ENCODE results near the gene CHRNA1. TPM values are rescaled to one million over a fixed set of nuclear protein-coding genes. Genes with fewer than 3 reads are reported as not detected.

Gene CHRNA1
- total RNA-seq, 1 experiment from 2014 or later, result not detected

GRCh38 chr2:174797781-174798276, 33.6 kb upstream of the CHRNA1 start:
- peaks cover 16% of the 10 kb centered on the region; the same call in 1 of the 2 replicates for H3K4me1 ChIP-seq (ENCODE audit: insufficient read depth, low read length)
- H3K79me1 ChIP-seq (ENCODE audit: insufficient read depth, low read depth, low read length, poor library complexity, severe bottlenecking), result no peaks in the 10 kb centered on the region
- H3K79me2 ChIP-seq (ENCODE audit: insufficient read depth, low read length), result no peaks in the 10 kb centered on the region
- no peak overlapping the region for H2AFZ ChIP-seq (ENCODE audit: low read length)
- H3K27ac ChIP-seq (ENCODE audit: insufficient read length, low read depth, low read length), result no peak overlapping the region
- no peaks in the 10 kb centered on the region for H3K27me3 Mint-ChIP-seq (ENCODE audit: low read depth)
- H3K23me2 ChIP-seq (ENCODE audit: insufficient read length, low read depth, low read length, poor library complexity, severe bottlenecking), result no peaks in the 10 kb centered on the region
- DNase-seq, result no peak
- TF ChIP-seq CTCF (conservative IDR thresholded peaks at IDR 0.05), result no peak
- no peak overlapping the region for H3K23ac ChIP-seq (ENCODE audit: insufficient read length, low read depth, low read length)
- no peak overlapping the region for H3K14ac ChIP-seq (ENCODE audit: insufficient read depth, low read length)
- no peaks in the 10 kb centered on the region for H3K27me3 ChIP-seq (ENCODE audit: insufficient read depth, low read length)
- H3K18ac ChIP-seq (ENCODE audit: insufficient read length, low read depth, low read length), result no peak overlapping the region
- H4K8ac ChIP-seq (replicated peaks; ENCODE audit: insufficient read length, low read depth, low read length), result no peak overlapping the region
- no peak overlapping the region for H4K91ac ChIP-seq (ENCODE audit: insufficient read length, low read depth, low read length)
- no peak overlapping the region for H2BK12ac ChIP-seq (ENCODE audit: insufficient read length, low read depth, low read length)
- no peak overlapping the region for H2BK5ac ChIP-seq (ENCODE audit: insufficient read length, low read length)
- H3K9me3 ChIP-seq (ENCODE audit: control insufficient read depth, low read depth, low read length), result no peaks in the 10 kb centered on the region
- H2AK5ac ChIP-seq (ENCODE audit: insufficient read length, low read length), result no peak overlapping the region
- no peak overlapping the region for H4K5ac ChIP-seq (ENCODE audit: insufficient read length, low read depth, low read length)
- H3K9me3 Mint-ChIP-seq, result no peaks in the 10 kb centered on the region
- WGBS (ENCODE audit: extremely low coverage, insufficient read length, low lambda C conversion rate), result no CpG with 5 or more reads among the region's 1 CpG
- no peak overlapping the region for H3K56ac ChIP-seq (ENCODE audit: insufficient read length, low read depth, low read length)
- no peak overlapping the region for H2BK20ac ChIP-seq (ENCODE audit: low read depth, low read length, poor library complexity, severe bottlenecking)
- no peak overlapping the region for H3K4me2 ChIP-seq (ENCODE audit: insufficient read depth, insufficient read length, low read length)
- H2BK15ac ChIP-seq (ENCODE audit: low read depth, low read length), result no peak overlapping the region
- peaks cover 14 to 40% (median 39%) of the 10 kb centered on the region in 3 experiments for H3K36me3 Mint-ChIP-seq (ENCODE audit: insufficient read depth in 1 of 3, low read depth in 3 of 3)
- peak overlapping the region in 1 of 3 experiments; percentile 86; a peak in 3 of 7 replicates for H3K27ac Mint-ChIP-seq
- peaks cover 49 to 60% of the 10 kb centered on the region in 2 experiments for H3K4me1 Mint-ChIP-seq
- no peak overlapping the region for H3T11ph ChIP-seq (ENCODE audit: low read length)
- no peaks in the 10 kb centered on the region for H4K20me1 ChIP-seq (ENCODE audit: control insufficient read depth, insufficient read depth, insufficient read length)
- no peak overlapping the region for H3K4ac ChIP-seq (ENCODE audit: low read depth, low read length)
- H3K9ac ChIP-seq (ENCODE audit: extremely low read depth, insufficient read length, low read length), result no peak overlapping the region
- no peak overlapping the region for H3K4me3 Mint-ChIP-seq
- H2BK120ac ChIP-seq (ENCODE audit: low read depth, low read length, poor library complexity, severe bottlenecking), result no peak overlapping the region

Measured in H9 (cell line).